ENCODE measurements around the gene GUCY1A2.
A peak's percentile ranks its signal among the peaks of the same experiment; 100 is the strongest.

GUCY1A2 gene

DNA sequence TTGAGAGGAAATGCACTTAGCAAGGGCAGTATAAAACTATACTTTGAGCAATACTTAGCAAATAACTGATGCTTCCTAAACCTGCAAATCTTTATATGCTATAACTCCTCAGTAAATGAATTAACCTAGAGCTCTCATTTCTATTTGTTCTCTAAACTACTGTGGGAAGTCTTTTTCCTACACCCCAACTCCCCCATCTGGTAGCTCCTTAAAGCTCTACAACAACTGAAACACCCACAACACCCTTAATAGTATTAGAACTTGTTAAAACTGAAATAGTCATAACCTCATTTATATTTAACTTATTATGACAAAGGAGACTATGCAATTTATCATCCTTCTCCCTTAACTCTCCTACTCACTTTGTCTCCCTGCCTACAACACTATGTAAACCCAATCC, 43.4 kb downstream of the GUCY1A2 start:
- H3K4me3 ChIP-seq (ENCODE audit: low read depth, low read length) = no peak overlapping the region
- in situ Hi-C loops (cut with HindIII; ENCODE audit: low sequenced_read_pairs) = no loop called here
- TF ChIP-seq, protein P1, sequence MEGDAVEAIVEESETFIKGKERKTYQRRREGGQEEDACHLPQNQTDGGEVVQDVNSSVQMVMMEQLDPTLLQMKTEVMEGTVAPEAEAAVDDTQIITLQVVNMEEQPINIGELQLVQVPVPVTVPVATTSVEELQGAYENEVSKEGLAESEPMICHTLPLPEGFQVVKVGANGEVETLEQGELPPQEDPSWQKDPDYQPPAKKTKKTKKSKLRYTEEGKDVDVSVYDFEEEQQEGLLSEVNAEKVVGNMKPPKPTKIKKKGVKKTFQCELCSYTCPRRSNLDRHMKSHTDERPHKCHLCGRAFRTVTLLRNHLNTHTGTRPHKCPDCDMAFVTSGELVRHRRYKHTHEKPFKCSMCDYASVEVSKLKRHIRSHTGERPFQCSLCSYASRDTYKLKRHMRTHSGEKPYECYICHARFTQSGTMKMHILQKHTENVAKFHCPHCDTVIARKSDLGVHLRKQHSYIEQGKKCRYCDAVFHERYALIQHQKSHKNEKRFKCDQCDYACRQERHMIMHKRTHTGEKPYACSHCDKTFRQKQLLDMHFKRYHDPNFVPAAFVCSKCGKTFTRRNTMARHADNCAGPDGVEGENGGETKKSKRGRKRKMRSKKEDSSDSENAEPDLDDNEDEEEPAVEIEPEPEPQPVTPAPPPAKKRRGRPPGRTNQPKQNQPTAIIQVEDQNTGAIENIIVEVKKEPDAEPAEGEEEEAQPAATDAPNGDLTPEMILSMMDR (IDR thresholded peaks at IDR 0.05; ENCODE audit: low read depth, low read length, missing control alignments) = no peak
- DNase-seq (ENCODE audit: low read depth) = no peak

DNA sequence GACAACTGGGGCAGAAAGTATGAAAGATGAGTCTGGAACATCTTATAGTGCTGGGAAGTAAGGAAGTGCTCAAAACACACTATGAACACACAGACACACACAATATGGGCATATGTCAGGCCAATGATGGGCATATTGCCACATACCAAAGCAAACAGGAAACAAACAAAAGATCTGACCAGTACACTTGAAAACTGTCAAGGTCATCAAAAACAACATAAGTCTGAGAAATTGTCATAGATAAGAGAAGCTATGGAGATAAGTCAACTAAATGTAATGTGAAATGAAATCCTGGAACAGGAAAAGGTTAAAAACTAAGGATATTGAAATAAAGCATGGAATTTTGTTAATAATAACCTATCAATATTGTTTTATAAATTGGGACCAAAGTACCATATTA, 46.4 kb downstream of the GUCY1A2 start:
- TF ChIP-seq, protein P1 (IDR thresholded peaks at IDR 0.05; ENCODE audit: low read depth, low read length, missing control alignments) = no peak
- DNase-seq (ENCODE audit: low read depth) = no peak
- in situ Hi-C loops (cut with HindIII; ENCODE audit: low sequenced_read_pairs) = no loop called here
- no peak overlapping the region for H3K4me3 ChIP-seq (ENCODE audit: low read depth, low read length)

DNA sequence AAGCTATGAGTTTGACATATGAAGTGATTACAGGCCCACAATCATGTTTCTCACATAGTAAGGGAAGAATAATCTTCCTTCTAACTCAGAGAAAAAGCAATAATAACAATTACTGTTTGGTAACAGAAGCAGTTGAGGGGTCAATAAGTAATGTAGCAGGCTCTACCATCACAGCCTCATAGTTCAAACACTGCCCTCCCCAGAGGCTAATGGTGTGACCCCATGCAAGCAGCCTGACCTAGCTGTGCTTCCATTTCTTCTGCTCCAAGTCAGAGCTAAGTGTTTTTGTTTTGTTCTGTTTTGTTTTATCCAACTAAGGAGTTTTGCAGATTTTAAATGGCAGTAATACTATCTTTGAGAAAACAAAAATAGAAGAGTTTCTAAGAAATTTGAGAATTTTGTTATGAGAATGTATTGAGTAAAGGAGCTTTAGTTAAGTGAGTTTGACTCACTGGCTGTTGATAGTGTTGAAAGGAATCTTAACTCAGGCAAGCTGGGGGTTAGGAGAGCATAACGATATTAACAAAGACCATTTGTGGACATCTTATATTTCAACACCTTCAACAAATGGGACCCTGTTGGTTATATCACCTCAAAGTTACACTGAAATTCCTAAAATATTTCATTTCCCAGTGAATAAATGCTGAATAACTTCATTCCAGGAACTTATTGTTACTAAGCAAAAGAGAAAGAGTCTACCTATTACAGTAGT, 48.5 kb downstream of the GUCY1A2 start:
- TF ChIP-seq, protein P1 (IDR thresholded peaks at IDR 0.05; ENCODE audit: low read depth, low read length, missing control alignments) = no peak
- H3K4me3 ChIP-seq (ENCODE audit: low read depth, low read length) = no peak overlapping the region
- no peak for DNase-seq (ENCODE audit: low read depth)
- in situ Hi-C loops (cut with HindIII; ENCODE audit: low sequenced_read_pairs) = no loop called here

DNA sequence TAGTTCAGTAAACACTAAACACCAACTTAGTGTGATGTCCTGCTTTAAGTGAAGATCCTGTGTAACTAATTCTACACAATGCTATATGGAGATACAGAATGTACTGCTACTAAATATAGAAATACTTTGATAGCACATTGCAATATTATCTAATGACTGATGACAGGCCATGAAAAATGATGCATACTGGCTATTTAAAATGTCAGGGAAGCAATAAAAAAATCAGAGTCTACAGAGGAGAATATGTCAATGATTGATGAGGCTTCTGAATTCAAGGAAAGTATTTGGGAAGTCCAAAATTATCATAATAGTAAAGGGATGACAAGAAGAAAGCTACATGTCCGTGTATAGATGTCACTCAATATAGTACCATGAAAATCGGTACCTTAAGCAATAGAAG, 55.3 kb downstream of the GUCY1A2 start:
- no peak for DNase-seq (ENCODE audit: low read depth)
- in situ Hi-C loops (cut with HindIII; ENCODE audit: low sequenced_read_pairs) = no loop called here
- TF ChIP-seq, protein P1 (IDR thresholded peaks at IDR 0.05; ENCODE audit: low read depth, low read length, missing control alignments) = no peak
- H3K4me3 ChIP-seq (ENCODE audit: low read depth, low read length) = no peak overlapping the region

DNA sequence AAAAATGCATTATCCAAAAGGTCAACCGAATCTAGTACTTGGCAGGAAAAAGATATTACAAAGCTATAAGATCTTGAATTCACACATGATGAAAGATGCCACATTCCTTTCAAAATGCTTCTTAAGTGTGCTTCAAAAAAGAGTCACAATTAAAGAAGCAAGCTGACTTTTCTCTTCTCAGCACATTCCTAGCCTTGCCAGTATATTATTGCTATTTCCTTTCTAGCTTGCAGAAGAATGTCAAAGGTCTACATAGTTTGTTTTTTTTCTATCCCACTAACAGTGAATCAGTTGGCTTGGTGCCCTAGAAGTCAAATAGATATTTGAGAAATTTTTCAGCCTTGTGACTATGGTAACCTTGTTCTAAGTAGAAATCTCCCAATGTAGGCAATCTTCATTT, 56.8 kb downstream of the GUCY1A2 start:
- no peak overlapping the region for H3K4me3 ChIP-seq (ENCODE audit: low read depth, low read length)
- in situ Hi-C loops (cut with HindIII; ENCODE audit: low sequenced_read_pairs) = no loop called here
- TF ChIP-seq, protein P1 (IDR thresholded peaks at IDR 0.05; ENCODE audit: low read depth, low read length, missing control alignments) = no peak
- DNase-seq (ENCODE audit: low read depth) = peak; percentile 76

DNA sequence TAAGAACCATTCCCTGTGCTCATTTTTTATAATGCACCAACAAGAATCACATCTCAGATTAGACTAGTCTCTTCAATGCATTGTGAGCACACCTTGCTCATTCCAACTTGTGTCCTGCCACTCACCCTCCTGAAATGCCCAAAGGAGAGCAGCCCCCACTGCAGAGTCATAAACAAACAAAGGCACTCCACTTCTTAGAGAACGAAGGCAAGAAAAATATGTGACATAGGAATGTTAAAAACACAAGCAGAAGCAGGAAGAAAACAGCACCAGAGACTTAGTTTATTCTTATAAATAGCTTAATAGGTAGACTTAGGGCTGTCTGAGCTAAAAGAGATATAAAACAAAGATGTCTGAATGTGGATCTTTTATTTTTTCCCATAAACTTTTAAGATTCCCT, 57.2 kb downstream of the GUCY1A2 start:
- H3K4me3 ChIP-seq (ENCODE audit: low read depth, low read length) = no peak overlapping the region
- no peak for DNase-seq (ENCODE audit: low read depth)
- in situ Hi-C loops (cut with HindIII; ENCODE audit: low sequenced_read_pairs) = no loop called here
- TF ChIP-seq, protein P1 (IDR thresholded peaks at IDR 0.05; ENCODE audit: low read depth, low read length, missing control alignments) = no peak

Data from astrocyte of the cerebellum (primary cell).